HEK293 (cell line): ENCODE data around the gene IGFN1.

ENCODE experiments used
- BCL11A ChIP-seq: fragments of 450-650 bp; formaldehyde crosslinking; IDR thresholded peaks from 2 replicates; pipeline ENCODE4 v1.5.1; 2016; ENCODE audit warnings: low read depth, missing biosample characterization, missing genetic modification characterization
- GLI4 ChIP-seq: fragments of 450-650 bp; formaldehyde crosslinking; IDR thresholded peaks from 2 replicates; pipeline ENCODE4 v1.5.1; 2016; ENCODE audit warnings: missing biosample characterization, missing genetic modification characterization
- GLIS1 ChIP-seq: fragments of 450-650 bp; formaldehyde crosslinking; IDR thresholded peaks from 2 replicates; pipeline ENCODE4 v1.5.1; 2016; ENCODE audit warnings: missing biosample characterization, missing genetic modification characterization
- KLF9 ChIP-seq: fragments of 450-650 bp; formaldehyde crosslinking; IDR thresholded peaks from 2 replicates; pipeline ENCODE4 v1.5.1; 2016; ENCODE audit warnings: missing biosample characterization, missing genetic modification characterization, low read depth
- MEIS1 ChIP-seq: sonication (generic); formaldehyde crosslinking; IDR thresholded peaks from 2 replicates; pipeline ENCODE4 v1.8.1; 2022; ENCODE audit warnings: missing genetic modification reagents, mild to moderate bottlenecking, borderline replicate concordance
- MYNN ChIP-seq: fragments of 450-650 bp; formaldehyde crosslinking; IDR thresholded peaks from 2 replicates; pipeline ENCODE4 v1.5.1; 2016; ENCODE audit warnings: missing biosample characterization, missing genetic modification characterization, borderline replicate concordance
- SALL2 ChIP-seq: fragments of 450-650 bp; formaldehyde crosslinking; IDR thresholded peaks from 2 replicates; pipeline ENCODE4 v1.5.0; 2017; ENCODE audit warnings: missing biosample characterization, mild to moderate bottlenecking, missing genetic modification characterization, borderline replicate concordance
- SCRT1 ChIP-seq: fragments of 450-650 bp; formaldehyde crosslinking; IDR thresholded peaks from 2 replicates; pipeline ENCODE4 v1.5.1; 2016; ENCODE audit warnings: missing biosample characterization, missing genetic modification characterization, borderline replicate concordance
- SP2 ChIP-seq: fragments of 450-650 bp; formaldehyde crosslinking; IDR thresholded peaks from 2 replicates; pipeline ENCODE4 v1.5.1; 2016; ENCODE audit warnings: missing biosample characterization, missing genetic modification characterization
- ZBTB21 ChIP-seq: fragments of 450-650 bp; formaldehyde crosslinking; IDR thresholded peaks from 2 replicates; pipeline ENCODE4 v1.5.1; 2017; ENCODE audit warnings: missing biosample characterization, missing genetic modification characterization
- ZFP41 ChIP-seq: fragments of 450-650 bp; formaldehyde crosslinking; IDR thresholded peaks from 2 replicates; pipeline ENCODE4 v1.5.1; 2016; ENCODE audit warnings: missing biosample characterization, missing genetic modification characterization, borderline replicate concordance
- ZNF16 ChIP-seq: fragments of 450-650 bp; formaldehyde crosslinking; IDR thresholded peaks from 2 replicates; pipeline ENCODE4 v1.5.1; 2016; ENCODE audit warnings: low read depth, missing biosample characterization, missing genetic modification characterization
- ZNF19 ChIP-seq: fragments of 450-650 bp; formaldehyde crosslinking; IDR thresholded peaks from 2 replicates; pipeline ENCODE4; 2016; ENCODE audit warnings: missing biosample characterization, missing genetic modification characterization, low read depth
- ZNF214 ChIP-seq: fragments of 450-650 bp; formaldehyde crosslinking; IDR thresholded peaks from 2 replicates; pipeline ENCODE4 v1.5.1; 2017; ENCODE audit warnings: missing biosample characterization, mild to moderate bottlenecking, missing genetic modification characterization, borderline replicate concordance
- ZNF23 ChIP-seq: fragments of 450-650 bp; formaldehyde crosslinking; IDR thresholded peaks from 2 replicates; pipeline ENCODE4 v1.5.1; 2016; ENCODE audit warnings: missing biosample characterization, missing genetic modification characterization, borderline replicate concordance
- ZNF24 ChIP-seq: fragments of 450-650 bp; formaldehyde crosslinking; IDR thresholded peaks from 2 replicates; pipeline ENCODE4 v1.5.1; 2016; ENCODE audit warnings: missing biosample characterization, missing genetic modification characterization
- ZNF292 ChIP-seq: fragments of 450-650 bp; formaldehyde crosslinking; IDR thresholded peaks from 2 replicates; pipeline ENCODE4 v1.5.1; 2016; ENCODE audit warnings: low read depth, missing biosample characterization, missing genetic modification characterization, borderline replicate concordance
- ZNF391 ChIP-seq: fragments of 450-650 bp; formaldehyde crosslinking; IDR thresholded peaks from 2 replicates; pipeline ENCODE4 v1.5.1; 2016; ENCODE audit warnings: low read depth, missing biosample characterization, missing genetic modification characterization, borderline replicate concordance
- ZNF404 ChIP-seq: fragments of 450-650 bp; formaldehyde crosslinking; IDR thresholded peaks from 2 replicates; pipeline ENCODE4 v1.5.1; 2017; ENCODE audit warnings: missing biosample characterization, missing genetic modification characterization
- ZNF549 ChIP-seq: fragments of 450-650 bp; IDR thresholded peaks from 2 replicates; pipeline ENCODE4 v1.5.1; 2018; ENCODE audit warnings: missing biosample characterization, missing genetic modification characterization, mild to moderate bottlenecking, inconsistent platforms, moderate library complexity
- ZNF558 ChIP-seq: fragments of 450-650 bp; formaldehyde crosslinking; IDR thresholded peaks from 2 replicates; pipeline ENCODE4 v1.5.1; 2016; ENCODE audit warnings: missing biosample characterization, missing genetic modification characterization
- ZNF610 ChIP-seq: fragments of 450-650 bp; formaldehyde crosslinking; IDR thresholded peaks from 2 replicates; pipeline ENCODE4 v1.5.1; 2016; ENCODE audit warnings: missing biosample characterization, missing genetic modification characterization, borderline replicate concordance
- ZNF670 ChIP-seq: fragments of 450-650 bp; formaldehyde crosslinking; IDR thresholded peaks from 2 replicates; pipeline ENCODE4 v1.5.1; 2016; ENCODE audit warnings: missing biosample characterization, missing genetic modification characterization, low read depth
- ZNF707 ChIP-seq: fragments of 450-650 bp; formaldehyde crosslinking; IDR thresholded peaks from 2 replicates; pipeline ENCODE4 v1.5.1; 2016; ENCODE audit warnings: missing biosample characterization, missing genetic modification characterization
- ZNF777 ChIP-seq: fragments of 450-650 bp; formaldehyde crosslinking; IDR thresholded peaks from 2 replicates; pipeline ENCODE4 v1.5.1; 2017; ENCODE audit warnings: missing biosample characterization, missing genetic modification characterization, borderline replicate concordance
- ZNF830 ChIP-seq: fragments of 450-650 bp; IDR thresholded peaks from 2 replicates; pipeline ENCODE4 v1.5.0; 2018; ENCODE audit warnings: missing biosample characterization, missing genetic modification characterization, low read depth, mild to moderate bottlenecking, moderate library complexity
- ZNF837 ChIP-seq: fragments of 450-650 bp; formaldehyde crosslinking; IDR thresholded peaks from 2 replicates; pipeline ENCODE4 v1.5.1; 2016; ENCODE audit warnings: missing biosample characterization, missing genetic modification characterization
- ZSCAN16 ChIP-seq: fragments of 450-650 bp; formaldehyde crosslinking; IDR thresholded peaks from 2 replicates; pipeline ENCODE4 v1.5.1; 2016; ENCODE audit warnings: missing biosample characterization, missing genetic modification characterization
- TF ChIP-seq, protein P1 (sequence below): fragments of 450-650 bp; formaldehyde crosslinking; IDR thresholded peaks from 2 replicates; pipeline ENCODE4 v1.5.1; 2016; ENCODE audit warnings: missing biosample characterization, missing genetic modification characterization
- TF ChIP-seq, protein P2 (sequence below): fragments of 450-650 bp; formaldehyde crosslinking; IDR thresholded peaks from 2 replicates; pipeline ENCODE4 v1.5.1; 2017; ENCODE audit warnings: missing biosample characterization, mild to moderate bottlenecking, missing genetic modification characterization, moderate library complexity
- TF ChIP-seq, protein P3 (sequence below): sonication (generic); formaldehyde crosslinking; IDR thresholded peaks from 2 replicates; pipeline ENCODE4 v1.8.1; 2022; ENCODE audit warnings: mild to moderate bottlenecking, moderate library complexity, missing genetic modification reagents
- TF ChIP-seq, protein P4 (sequence below): fragments of 450-650 bp; formaldehyde crosslinking; IDR thresholded peaks from 2 replicates; pipeline ENCODE4 v1.5.1; 2017; ENCODE audit warnings: missing biosample characterization, missing genetic modification characterization

The IGFN1 gene

DNA sequence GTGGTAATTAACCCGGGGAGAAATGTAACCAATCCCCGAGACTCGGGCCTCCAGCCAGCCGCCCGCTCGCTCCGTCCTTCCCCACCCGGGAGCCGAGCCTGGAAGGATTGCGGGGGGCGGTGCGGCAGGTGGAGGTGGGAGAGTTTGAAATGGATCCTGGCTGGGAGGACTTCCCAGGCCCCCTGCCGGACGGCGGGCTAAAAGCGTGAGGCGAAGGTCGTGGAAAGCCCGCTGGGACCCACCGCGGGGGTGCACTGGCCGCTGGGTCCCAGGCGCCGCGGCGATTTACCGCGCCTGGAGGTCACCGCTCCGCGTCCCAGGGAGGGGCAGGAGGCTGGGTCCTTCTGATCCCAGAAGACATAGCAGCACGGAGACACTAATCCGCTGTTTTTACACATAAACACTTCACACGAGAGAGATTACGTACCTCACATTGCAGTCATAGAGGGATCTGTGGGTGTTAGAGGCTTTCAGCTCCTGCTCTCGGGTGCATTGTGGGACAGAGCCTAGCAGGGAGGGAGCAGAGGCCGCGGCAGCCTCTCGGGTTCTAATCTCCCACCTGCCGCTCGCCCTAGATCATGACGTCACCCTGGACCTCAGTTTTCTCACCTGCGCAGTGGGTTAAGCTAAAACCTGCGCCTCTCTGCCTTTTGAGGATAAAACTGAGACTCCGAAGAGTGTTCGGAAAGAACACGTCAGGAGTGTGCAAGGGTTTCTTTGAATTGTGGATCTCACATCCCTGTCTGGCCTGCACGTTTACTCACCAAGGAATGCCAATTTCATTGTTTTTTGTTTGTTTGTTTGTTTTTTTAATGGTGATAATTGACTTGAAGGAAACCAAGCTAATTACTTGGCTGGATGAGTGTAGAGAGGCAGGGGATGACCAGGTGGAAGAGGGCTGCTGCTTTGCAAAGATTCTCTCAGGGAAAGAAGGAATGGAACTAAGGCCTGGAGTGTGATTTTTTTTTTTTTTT lies 19.3 kb upstream of the IGFN1 start (continued):
- TF ChIP-seq ZNF549 (tag by site-specific recombination) (no peak), ZNF830 (tag by site-specific recombination) (no peak), ZNF558 (tag by site-specific recombination) (peak; percentile 91), GLI4 (tag by site-specific recombination) (no peak), SP2 (tag by site-specific recombination) (peak; percentile 68), ZNF391 (tag by site-specific recombination) (no peak), ZNF24 (peak; percentile 74), MEIS1 (CRISPR knock-in tag) (no peak), ZSCAN16 (no peak), ZNF670 (tag by site-specific recombination) (no peak), KLF9 (tag by site-specific recombination) (no peak), BCL11A (tag by site-specific recombination) (no peak), SALL2 (tag by site-specific recombination) (no peak), ZNF837 (tag by site-specific recombination) (no peak), ZBTB21 (tag by site-specific recombination) (peak; percentile 99), ZNF707 (no peak), GLIS1 (tag by site-specific recombination) (peak; percentile 100), ZNF610 (tag by site-specific recombination) (peak; percentile 82; the same call in 1 of the 2 replicates), ZNF214 (tag by site-specific recombination) (no peak), ZNF292 (tag by site-specific recombination) (no peak), MYNN (tag by site-specific recombination) (no peak), ZNF19 (no peak), ZFP41 (no peak), ZNF777 (tag by site-specific recombination) (no peak), ZNF23 (tag by site-specific recombination) (no peak), ZNF404 (no peak), ZNF16 (tag by site-specific recombination) (no peak), SCRT1 (tag by site-specific recombination) (peak; percentile 76)
- TF ChIP-seq, protein P1, sequence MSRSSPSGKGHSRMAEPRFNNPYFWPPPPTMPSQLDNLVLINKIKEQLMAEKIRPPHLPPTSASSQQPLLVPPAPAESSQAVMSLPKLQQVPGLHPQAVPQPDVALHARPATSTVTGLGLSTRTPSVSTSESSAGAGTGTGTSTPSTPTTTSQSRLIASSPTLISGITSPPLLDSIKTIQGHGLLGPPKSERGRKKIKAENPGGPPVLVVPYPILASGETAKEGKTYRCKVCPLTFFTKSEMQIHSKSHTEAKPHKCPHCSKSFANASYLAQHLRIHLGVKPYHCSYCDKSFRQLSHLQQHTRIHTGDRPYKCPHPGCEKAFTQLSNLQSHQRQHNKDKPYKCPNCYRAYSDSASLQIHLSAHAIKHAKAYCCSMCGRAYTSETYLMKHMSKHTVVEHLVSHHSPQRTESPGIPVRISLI, result peak; percentile 94
- TF ChIP-seq, protein P2, sequence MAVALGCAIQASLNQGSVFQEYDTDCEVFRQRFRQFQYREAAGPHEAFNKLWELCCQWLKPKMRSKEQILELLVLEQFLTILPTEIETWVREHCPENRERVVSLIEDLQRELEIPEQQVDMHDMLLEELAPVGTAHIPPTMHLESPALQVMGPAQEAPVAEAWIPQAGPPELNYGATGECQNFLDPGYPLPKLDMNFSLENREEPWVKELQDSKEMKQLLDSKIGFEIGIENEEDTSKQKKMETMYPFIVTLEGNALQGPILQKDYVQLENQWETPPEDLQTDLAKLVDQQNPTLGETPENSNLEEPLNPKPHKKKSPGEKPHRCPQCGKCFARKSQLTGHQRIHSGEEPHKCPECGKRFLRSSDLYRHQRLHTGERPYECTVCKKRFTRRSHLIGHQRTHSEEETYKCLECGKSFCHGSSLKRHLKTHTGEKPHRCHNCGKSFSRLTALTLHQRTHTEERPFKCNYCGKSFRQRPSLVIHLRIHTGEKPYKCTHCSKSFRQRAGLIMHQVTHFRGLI (tag by site-specific recombination), result no peak
- TF ChIP-seq, protein P3, sequence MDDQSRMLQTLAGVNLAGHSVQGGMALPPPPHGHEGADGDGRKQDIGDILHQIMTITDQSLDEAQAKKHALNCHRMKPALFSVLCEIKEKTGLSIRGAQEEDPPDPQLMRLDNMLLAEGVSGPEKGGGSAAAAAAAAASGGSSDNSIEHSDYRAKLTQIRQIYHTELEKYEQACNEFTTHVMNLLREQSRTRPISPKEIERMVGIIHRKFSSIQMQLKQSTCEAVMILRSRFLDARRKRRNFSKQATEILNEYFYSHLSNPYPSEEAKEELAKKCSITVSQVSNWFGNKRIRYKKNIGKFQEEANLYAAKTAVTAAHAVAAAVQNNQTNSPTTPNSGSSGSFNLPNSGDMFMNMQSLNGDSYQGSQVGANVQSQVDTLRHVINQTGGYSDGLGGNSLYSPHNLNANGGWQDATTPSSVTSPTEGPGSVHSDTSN (CRISPR knock-in tag), result no peak
- TF ChIP-seq, protein P4, sequence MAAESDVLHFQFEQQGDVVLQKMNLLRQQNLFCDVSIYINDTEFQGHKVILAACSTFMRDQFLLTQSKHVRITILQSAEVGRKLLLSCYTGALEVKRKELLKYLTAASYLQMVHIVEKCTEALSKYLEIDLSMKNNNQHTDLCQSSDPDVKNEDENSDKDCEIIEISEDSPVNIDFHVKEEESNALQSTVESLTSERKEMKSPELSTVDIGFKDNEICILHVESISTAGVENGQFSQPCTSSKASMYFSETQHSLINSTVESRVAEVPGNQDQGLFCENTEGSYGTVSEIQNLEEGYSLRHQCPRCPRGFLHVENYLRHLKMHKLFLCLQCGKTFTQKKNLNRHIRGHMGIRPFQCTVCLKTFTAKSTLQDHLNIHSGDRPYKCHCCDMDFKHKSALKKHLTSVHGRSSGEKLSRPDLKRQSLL (tag by site-specific recombination), result peak; percentile 78
